ENCODE measurements around the gene PBX3.

Gene PBX3

DNA sequence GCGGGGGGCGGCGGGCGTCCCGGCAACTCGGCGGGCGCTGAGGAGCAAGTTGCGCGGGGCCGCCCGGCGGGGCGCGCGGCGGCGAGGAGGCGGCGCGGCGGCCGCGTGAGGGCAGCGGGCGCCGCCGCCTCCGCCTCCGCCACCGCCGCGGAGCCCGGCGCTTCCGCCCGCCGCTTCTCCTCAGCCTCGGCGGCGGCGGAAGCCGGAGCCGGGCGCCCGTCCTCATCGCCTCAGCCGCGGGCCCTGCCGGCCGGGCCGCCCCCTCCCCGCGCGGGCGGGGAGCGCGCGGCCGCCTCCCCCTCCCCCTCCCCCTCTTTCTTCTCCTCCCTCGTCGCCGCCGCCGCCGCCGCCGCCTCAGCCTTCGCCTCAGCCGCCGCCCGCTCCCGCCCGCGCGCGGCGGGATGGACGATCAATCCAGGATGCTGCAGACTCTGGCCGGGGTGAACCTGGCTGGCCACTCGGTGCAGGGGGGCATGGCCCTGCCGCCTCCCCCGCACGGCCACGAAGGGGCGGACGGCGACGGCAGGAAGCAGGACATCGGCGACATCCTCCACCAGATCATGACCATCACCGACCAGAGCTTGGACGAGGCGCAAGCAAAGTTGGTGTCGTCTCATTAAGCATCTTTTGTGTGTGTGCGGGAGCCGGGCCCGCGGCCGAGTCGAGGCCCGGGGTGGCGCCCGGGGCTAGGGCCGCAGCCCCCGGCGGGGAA is at the start of gene PBX3:
TSS of gene PBX3 (plus strand) at position 321 of the 712 bp plus-strand sequence.
- H3K4me3 ChIP-seq (ENCODE audit: low read depth, low read length), result peak within 1 kb of the TSS; percentile 87
- TF ChIP-seq, protein P1, sequence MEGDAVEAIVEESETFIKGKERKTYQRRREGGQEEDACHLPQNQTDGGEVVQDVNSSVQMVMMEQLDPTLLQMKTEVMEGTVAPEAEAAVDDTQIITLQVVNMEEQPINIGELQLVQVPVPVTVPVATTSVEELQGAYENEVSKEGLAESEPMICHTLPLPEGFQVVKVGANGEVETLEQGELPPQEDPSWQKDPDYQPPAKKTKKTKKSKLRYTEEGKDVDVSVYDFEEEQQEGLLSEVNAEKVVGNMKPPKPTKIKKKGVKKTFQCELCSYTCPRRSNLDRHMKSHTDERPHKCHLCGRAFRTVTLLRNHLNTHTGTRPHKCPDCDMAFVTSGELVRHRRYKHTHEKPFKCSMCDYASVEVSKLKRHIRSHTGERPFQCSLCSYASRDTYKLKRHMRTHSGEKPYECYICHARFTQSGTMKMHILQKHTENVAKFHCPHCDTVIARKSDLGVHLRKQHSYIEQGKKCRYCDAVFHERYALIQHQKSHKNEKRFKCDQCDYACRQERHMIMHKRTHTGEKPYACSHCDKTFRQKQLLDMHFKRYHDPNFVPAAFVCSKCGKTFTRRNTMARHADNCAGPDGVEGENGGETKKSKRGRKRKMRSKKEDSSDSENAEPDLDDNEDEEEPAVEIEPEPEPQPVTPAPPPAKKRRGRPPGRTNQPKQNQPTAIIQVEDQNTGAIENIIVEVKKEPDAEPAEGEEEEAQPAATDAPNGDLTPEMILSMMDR (conservative IDR thresholded peaks at IDR 0.05; ENCODE audit: low read depth, low read length), result no peak
- DNase-seq (ENCODE audit: low read depth), result peak; percentile 38

DNA sequence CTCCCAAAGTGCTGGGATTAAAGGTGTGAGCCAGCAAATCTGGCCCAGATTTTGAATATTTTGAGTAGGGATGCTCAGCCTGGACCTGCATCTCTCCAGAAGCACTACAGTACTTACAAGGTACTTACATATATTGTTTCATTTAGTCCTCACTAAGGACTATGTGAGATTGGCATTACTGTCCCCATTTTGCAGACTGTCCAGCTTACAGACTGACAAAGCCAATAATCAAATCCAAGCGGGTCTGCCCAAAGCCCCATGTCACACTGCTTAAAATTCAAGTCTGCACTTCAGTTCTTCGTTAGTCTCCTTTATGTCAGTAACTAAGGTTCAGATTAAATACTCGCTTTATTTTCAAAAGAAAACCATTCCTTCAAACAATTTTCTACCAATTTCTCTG is 47.3 kb upstream of the PBX3 start:
- DNase-seq (ENCODE audit: low read depth), result no peak
- no peak overlapping the region for H3K4me3 ChIP-seq (ENCODE audit: low read depth, low read length)
- TF ChIP-seq, protein P1 (conservative IDR thresholded peaks at IDR 0.05; ENCODE audit: low read depth, low read length), result no peak

DNA sequence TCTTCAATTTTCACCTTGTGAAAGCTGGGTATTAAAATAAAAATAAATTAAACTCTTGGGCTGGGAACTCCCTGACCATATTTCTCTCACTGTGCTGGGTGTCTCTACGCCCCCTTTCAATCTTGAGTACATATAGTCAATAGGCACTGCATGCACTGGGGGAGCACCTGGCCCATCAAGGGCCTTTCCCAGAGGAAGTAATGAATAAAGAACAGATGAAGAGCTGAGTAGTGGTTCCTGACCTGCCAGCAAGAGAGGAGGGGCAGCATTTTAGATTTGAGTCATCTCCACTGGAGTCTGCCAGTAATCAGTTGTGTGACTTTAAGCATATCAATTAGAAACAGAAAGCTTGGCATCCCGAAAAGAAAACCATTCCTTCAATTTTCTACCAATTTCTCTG is 46.4 kb upstream of the PBX3 start:
- TF ChIP-seq, protein P1 (conservative IDR thresholded peaks at IDR 0.05; ENCODE audit: low read depth, low read length), result no peak
- no peak overlapping the region for H3K4me3 ChIP-seq (ENCODE audit: low read depth, low read length)
- DNase-seq (ENCODE audit: low read depth), result no peak

DNA sequence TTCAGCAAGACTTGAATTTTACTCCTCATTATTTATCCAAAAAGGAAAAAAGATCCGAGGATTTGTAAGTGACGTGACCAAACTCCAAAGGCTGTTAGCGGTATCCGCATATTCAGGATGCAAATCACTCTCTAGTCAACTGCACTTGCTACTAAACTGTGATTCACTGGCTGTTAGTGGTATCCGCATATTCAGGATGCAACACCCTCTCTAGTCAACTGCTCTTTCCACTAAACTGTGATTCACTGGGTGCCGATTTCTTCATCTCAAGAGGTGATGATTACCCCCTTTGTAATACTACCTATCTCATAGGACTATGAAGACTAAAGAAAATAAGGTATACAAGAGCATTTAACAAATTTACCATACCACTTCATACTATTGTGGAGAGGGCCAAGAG is 45.8 kb upstream of the PBX3 start:
- TF ChIP-seq, protein P1 (conservative IDR thresholded peaks at IDR 0.05; ENCODE audit: low read depth, low read length), result no peak
- no peak overlapping the region for H3K4me3 ChIP-seq (ENCODE audit: low read depth, low read length)
- peak; percentile 49 for DNase-seq (ENCODE audit: low read depth)

DNA sequence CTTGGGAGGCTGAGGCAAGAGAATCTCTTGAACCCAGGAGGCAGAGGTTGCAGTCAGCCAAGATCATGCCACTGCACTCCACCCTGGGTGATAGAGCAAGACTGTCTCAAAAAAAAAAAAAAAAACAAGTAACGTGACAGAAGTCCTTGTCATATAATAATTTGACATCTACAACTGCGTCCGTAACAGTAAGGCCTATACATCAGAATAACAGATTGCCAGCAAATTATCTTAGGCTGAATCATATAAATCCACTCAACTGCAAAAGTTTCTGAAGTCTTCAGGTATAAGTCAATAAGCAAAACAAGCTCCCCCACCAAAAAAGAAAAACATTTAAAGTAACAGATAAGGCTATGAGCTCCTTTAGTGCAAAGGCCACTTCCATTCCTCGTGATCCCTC is 43.5 kb upstream of the PBX3 start:
- TF ChIP-seq, protein P1 (conservative IDR thresholded peaks at IDR 0.05; ENCODE audit: low read depth, low read length), result no peak
- no peak for DNase-seq (ENCODE audit: low read depth)
- no peak overlapping the region for H3K4me3 ChIP-seq (ENCODE audit: low read depth, low read length)

DNA sequence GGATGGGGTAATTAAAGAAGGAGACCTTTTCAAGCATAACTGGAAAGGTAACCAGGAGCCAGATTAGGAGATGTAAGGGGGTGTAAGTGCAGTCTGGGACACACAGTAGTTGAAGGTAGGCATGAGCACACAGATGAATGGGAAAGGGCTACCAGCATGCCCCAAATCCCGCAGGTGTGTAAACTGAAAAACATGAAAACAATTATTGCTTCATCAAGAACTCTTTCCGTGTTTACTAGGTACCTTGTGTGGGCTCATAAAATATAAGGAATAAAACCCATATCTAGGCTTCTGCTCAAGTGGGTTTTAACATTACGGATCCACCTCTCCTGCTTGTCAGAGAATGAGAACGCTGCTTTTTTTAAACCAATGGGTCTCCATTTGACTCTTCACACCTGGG is 41.3 kb upstream of the PBX3 start:
- DNase-seq (ENCODE audit: low read depth), result no peak
- TF ChIP-seq, protein P1 (conservative IDR thresholded peaks at IDR 0.05; ENCODE audit: low read depth, low read length), result no peak

More for the DNA sequence above, 41.3 kb upstream of the PBX3 start:
- H3K4me3 ChIP-seq (ENCODE audit: low read depth, low read length), result peak overlapping the region; percentile 88
